Activated CD4-positive, alpha-beta T cell treated with anti-CD3 and anti-CD28 coated beads, Interleukin-2, amount 10 ng/mL, durations not matched to agents 24 days and 14 days (primary cell): ENCODE measurements around the gene GNPTG. TPM values are rescaled to one million over a fixed set of nuclear protein-coding genes. Genes with fewer than 3 reads are reported as not detected.

ENCODE experiments used
- DNase-seq: peaks from one replicate; pipeline ENCODE4 v3.0.0; 2022
- H3K27ac Mint-ChIP-seq: one replicate; pipeline ENCODE4 v1.8.0; 2022; ENCODE audit warnings: mild to moderate bottlenecking, mixed read lengths
- H3K27me3 Mint-ChIP-seq: one replicate; pipeline ENCODE4 v1.8.0; 2022; ENCODE audit warnings: mixed read lengths
- H3K36me3 Mint-ChIP-seq: one replicate; pipeline ENCODE4 v1.8.0; 2022; ENCODE audit warnings: low read depth, mild to moderate bottlenecking, mixed read lengths
- H3K4me1 Mint-ChIP-seq: one replicate; pipeline ENCODE4 v1.8.0; 2021; ENCODE audit warnings: mixed read lengths
- H3K4me3 Mint-ChIP-seq: one replicate; pipeline ENCODE4 v1.8.0; 2022; ENCODE audit warnings: mild to moderate bottlenecking, moderate library complexity, mixed read lengths
- H3K9me3 Mint-ChIP-seq: one replicate; pipeline ENCODE4 v1.8.0; 2021; ENCODE audit warnings: mixed read lengths
- intact Hi-C: fragments of 100-400 bp; cut with micrococcal nuclease; formaldehyde crosslinking; loops from one replicate; pipeline ENCODE4 v1.15.1; 2023
- total RNA-seq: library from RNA; stranded (reverse); gene quantifications from 2 replicates; pipeline ENCODE4 v1.2.3, GENCODE V29; 2022

GNPTG gene
- total RNA-seq, 1 donor from 2014 or later, result 23.9 TPM

DNA sequence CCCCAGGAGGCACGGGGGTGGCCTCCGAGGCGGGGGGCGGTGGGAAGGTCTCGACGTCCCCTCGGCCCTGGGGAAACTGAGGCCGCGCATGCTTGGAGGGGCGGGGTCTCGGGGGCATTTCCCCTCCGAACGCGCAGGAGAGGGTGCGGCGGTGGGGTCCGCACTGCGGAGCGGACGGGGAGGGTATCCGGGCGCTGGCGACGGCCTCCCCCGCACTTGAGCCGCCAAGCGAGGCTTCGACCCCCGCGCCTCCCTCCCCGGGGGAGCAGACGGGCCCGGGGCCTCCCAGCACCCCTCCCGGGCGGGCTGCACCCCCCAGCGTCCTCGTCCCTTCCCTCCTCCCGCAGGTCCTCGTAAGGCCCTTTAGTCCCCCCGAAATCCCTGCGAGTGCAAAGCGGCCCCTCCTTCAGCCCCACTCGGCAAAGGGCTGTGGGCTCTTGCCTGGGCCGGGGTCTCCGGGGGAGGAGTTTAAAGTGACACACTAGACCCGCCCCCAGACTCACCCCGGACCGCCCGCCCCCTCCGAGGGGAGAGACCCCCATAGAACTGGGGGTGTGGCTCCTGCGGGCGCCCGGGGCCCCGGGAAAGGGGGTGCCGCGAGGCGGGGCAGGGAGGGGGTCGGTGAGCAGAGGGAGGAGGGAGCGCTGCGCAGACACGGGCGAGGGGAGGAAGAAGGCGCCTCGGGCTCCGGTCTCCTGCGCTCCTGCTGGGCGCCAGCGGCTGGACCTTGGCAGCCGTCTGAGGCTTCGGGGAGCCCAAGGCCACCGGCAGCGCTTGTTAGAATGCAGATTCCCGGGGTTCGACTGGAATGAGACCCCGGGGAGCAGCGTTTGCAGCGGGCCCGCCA lies 17.7 kb upstream of the GNPTG start:
- H3K27ac Mint-ChIP-seq, result no peak overlapping the region
- H3K4me3 Mint-ChIP-seq, result no peak overlapping the region
- DNase-seq, result peak; percentile 58
- peaks cover 10% of the 10 kb centered on the region for H3K4me1 Mint-ChIP-seq
- H3K9me3 Mint-ChIP-seq, result no peaks in the 10 kb centered on the region
- H3K27me3 Mint-ChIP-seq, result peaks cover 28% of the 10 kb centered on the region
- intact Hi-C loops, result loop anchor here (1.0 kb wide), 1 partner anchor 25 kb away; the partner anchor contains the start of gene UBE2I
- H3K36me3 Mint-ChIP-seq, result no peaks in the 10 kb centered on the region

DNA sequence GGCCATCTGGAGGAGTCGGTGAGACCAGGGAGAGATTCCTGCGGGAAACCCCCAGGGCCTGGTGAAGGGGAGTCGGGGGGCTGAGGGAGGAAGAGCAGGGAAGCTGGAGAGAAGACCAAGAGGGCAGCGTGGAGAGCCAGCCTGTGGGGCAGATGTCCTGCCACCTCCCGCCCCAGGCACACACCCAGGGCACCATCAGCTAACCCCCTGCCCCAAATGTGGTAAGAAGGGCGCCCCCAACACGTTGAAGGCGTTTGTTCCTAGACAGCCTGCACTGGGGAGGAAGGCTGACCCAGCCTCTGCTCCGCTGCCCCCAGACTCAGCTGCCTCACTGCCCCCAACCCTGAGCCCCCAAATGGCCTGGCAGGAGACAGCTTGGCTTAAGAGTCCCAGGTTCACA lies 17.0 kb upstream of the GNPTG start:
- H3K27me3 Mint-ChIP-seq, result peaks cover 28% of the 10 kb centered on the region
- H3K27ac Mint-ChIP-seq, result no peak overlapping the region
- intact Hi-C loops, result no loop called here
- no peaks in the 10 kb centered on the region for H3K9me3 Mint-ChIP-seq
- H3K4me1 Mint-ChIP-seq, result peaks cover 10% of the 10 kb centered on the region
- no peaks in the 10 kb centered on the region for H3K36me3 Mint-ChIP-seq
- DNase-seq, result peak; percentile 55
- H3K4me3 Mint-ChIP-seq, result no peak overlapping the region

DNA sequence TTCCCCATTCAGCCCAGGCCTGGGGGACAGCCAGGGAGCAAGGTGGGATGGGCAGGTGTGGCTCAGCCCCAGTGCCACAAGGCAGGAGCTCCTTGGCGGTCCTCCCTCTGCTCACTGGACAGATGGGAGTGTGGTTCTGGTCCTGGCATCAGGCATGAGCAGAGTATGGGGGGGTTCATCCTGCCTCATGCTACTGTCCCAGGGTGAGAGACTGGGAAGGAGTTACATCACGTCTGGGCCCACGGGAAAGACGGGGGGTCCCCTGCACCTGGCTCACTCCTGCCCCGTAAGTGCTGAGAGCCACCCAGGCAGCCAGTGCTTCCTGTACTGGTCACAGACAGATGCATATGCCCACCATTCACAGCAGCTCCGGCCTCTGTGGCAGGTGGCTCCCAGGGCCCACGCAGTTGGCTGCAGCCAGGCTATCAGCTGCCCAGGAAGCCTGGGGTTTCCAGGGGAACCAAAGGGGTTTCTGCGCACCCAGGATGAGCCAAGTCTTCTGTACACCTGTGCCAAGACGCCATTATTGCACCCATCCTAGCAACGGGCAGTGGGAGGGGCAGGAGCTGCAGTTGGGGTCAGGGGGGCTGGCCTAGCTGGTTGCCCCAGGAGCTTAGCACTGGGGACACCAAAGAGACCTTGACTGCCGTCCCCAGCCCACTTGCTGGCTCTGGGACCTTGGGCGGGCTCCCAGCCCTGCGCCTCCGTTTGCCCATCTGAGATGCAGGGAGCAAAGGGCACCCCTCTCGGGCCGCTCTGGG lies 16.3 kb upstream of the GNPTG start:
- DNase-seq, result peak; percentile 63
- intact Hi-C loops, result no loop called here
- peaks cover 10% of the 10 kb centered on the region for H3K4me1 Mint-ChIP-seq

DNA sequence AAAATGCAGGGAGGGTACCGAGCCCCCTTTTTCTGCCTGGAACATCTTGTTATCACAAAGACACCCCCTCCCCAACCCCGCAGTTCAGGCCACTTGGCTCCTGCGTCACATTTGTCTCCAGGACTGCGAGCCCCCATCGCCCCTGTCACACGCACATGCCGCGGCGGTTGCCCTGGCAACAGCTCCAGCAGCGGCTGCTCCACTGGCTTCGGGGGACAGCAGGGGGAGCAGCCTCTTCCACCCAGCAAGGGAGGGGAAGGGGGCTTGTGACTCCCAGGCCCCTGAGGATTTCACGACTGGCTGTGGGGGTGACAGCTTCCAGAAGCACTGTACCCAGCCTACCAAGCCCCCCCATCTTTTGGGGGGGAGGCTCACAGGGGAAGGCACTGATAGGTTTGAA lies 15.7 kb upstream of the GNPTG start:
- Mint-ChIP-seq H3K36me3 (no peaks in the 10 kb centered on the region), H3K27me3 (peaks cover 28% of the 10 kb centered on the region), H3K27ac (no peak overlapping the region), H3K9me3 (no peaks in the 10 kb centered on the region), H3K4me3 (no peak overlapping the region), H3K4me1 (peaks cover 10% of the 10 kb centered on the region)
- intact Hi-C loops, result no loop called here
- DNase-seq, result peak; percentile 69

More for the DNA sequence above, 16.3 kb upstream of the GNPTG start:
- no peaks in the 10 kb centered on the region for H3K36me3 Mint-ChIP-seq
- H3K27me3 Mint-ChIP-seq, result peaks cover 28% of the 10 kb centered on the region
- H3K4me3 Mint-ChIP-seq, result no peak overlapping the region
- no peaks in the 10 kb centered on the region for H3K9me3 Mint-ChIP-seq
- peak overlapping the region; percentile 32 for H3K27ac Mint-ChIP-seq

DNA sequence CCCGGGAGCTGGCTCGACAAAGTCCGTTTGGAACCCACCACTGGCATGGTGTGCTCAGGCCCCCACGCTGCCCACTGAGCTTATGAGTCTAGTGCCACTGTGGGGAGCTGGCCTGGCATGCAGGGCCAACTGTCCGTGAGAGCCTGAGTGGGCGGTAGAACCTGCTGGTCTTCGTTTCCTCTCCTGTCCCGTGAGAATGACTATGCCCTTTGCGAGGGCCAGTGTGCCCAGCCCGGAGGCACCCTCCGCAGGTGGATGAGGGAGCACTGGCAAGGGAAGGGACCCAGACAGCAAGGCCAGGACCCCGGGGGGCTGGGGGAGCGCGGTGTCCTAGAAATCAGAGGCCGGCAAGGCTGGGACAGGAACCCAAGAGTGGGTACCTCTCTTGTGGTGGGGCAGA lies 15.1 kb upstream of the GNPTG start:
- Mint-ChIP-seq H3K9me3 (no peaks in the 10 kb centered on the region), H3K27me3 (peaks cover 25% of the 10 kb centered on the region), H3K4me3 (no peak overlapping the region), H3K27ac (no peak overlapping the region), H3K4me1 (peaks cover 9% of the 10 kb centered on the region), H3K36me3 (no peaks in the 10 kb centered on the region)
- peak; percentile 57 for DNase-seq
- intact Hi-C loops, result no loop called here

DNA sequence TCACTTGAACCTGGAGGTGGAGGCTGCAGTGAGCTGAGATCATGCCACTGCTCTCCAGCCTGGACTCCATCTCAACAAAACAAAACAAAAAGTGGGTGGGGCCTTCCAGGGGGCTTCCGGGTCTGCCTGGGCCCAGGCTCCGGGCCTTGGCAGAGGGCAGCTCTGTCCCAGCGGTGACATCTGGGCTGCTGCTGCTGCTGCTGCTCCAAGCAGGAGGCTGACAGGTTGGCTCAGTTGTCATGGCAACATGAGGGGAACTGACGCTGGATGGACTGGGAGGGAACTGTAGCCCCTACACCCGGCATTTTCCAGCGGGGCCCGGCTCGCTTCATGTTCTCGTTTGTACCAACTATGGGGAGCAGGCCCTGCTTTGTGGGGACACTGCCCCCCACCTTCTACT lies 14.2 kb upstream of the GNPTG start:
- H3K9me3 Mint-ChIP-seq, result no peaks in the 10 kb centered on the region
- H3K36me3 Mint-ChIP-seq, result no peaks in the 10 kb centered on the region
- H3K4me3 Mint-ChIP-seq, result no peak overlapping the region
- DNase-seq, result peak; percentile 61
- H3K27me3 Mint-ChIP-seq, result peaks cover 21% of the 10 kb centered on the region
- no peak overlapping the region for H3K27ac Mint-ChIP-seq
- intact Hi-C loops, result no loop called here
- peaks cover 7% of the 10 kb centered on the region for H3K4me1 Mint-ChIP-seq

DNA sequence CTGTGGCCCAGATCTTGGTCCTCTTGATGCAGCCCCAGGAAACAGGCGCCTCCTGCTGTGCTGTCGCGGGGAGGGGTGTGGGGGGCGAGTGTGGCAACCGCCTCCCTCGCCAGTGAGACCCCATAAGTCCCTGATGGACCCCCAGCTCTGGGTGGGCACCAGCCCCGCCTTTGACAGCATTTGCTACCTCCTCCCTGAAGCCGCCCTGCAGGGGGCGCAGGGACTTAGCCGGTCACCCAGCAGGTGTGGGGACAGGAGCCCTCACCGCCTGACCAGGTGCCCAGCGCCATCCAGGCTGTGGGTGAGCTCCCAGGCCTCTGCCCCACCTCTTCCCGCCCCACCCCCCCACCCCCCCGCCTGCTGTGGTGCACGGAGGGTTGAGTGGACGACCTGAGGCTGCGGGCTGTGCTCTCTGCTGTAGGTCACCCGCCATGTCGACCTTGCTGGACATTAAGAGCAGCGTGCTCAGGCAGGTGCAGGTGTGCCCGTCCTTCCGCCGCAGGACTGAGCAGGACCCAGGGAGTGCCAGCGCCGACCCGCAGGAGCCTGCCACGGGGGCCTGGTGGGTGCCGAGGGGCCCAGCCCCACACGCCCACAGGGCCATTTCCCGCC lies 13.5 kb upstream of the GNPTG start:
- H3K36me3 Mint-ChIP-seq, result no peaks in the 10 kb centered on the region
- H3K27me3 Mint-ChIP-seq, result peaks cover 17% of the 10 kb centered on the region
- no peak overlapping the region for H3K4me3 Mint-ChIP-seq
- intact Hi-C loops, result no loop called here
- DNase-seq, result peak; percentile 78
- H3K27ac Mint-ChIP-seq, result no peak overlapping the region
- H3K9me3 Mint-ChIP-seq, result no peaks in the 10 kb centered on the region
- peaks cover 10% of the 10 kb centered on the region for H3K4me1 Mint-ChIP-seq

DNA sequence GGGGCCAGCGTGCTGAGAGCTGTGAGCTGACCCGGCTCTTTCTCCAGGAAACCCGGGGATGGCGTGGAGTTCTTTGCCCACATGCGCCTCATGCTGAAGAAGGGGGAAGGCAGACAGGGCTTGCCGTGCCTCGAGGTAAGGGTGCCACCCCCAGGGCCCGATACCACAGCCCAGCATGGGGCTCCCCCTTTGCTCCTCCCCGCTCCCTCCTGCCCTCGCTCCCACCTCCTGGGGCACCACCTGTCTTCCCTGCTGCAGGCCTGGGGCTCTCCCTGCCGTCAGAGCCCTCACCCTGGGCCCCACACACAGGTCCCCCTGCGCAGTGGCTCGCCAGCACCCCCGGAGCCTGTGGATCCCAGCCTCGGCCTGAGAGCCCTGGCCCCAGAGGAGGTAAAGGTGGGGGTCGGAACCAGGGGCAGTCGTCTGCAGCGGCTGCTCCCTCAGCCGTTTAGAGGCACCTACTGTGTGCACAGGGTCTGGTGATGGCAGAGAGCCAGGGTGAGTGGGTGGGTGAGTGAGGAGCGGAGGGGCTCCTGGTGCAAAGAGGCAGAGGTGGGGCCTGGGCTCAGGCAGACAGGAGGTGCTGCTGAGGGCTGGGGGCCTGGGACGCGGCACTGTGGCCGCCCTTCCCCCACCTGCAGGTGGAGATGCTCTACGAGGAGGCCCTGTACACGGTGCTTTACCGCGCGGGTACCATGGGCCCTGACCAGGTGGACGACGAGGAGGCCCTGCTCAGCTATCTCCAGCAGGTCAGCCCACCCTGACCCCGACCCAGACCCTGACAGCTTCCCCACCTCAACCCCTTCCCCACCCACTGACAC lies 12.7 kb upstream of the GNPTG start:
- Mint-ChIP-seq H3K9me3 (no peaks in the 10 kb centered on the region), H3K27me3 (peaks cover 17% of the 10 kb centered on the region), H3K4me3 (no peak overlapping the region), H3K4me1 (peaks cover 13% of the 10 kb centered on the region), H3K36me3 (no peaks in the 10 kb centered on the region), H3K27ac (no peak overlapping the region)
- DNase-seq, result no peak
- intact Hi-C loops, result no loop called here

DNA sequence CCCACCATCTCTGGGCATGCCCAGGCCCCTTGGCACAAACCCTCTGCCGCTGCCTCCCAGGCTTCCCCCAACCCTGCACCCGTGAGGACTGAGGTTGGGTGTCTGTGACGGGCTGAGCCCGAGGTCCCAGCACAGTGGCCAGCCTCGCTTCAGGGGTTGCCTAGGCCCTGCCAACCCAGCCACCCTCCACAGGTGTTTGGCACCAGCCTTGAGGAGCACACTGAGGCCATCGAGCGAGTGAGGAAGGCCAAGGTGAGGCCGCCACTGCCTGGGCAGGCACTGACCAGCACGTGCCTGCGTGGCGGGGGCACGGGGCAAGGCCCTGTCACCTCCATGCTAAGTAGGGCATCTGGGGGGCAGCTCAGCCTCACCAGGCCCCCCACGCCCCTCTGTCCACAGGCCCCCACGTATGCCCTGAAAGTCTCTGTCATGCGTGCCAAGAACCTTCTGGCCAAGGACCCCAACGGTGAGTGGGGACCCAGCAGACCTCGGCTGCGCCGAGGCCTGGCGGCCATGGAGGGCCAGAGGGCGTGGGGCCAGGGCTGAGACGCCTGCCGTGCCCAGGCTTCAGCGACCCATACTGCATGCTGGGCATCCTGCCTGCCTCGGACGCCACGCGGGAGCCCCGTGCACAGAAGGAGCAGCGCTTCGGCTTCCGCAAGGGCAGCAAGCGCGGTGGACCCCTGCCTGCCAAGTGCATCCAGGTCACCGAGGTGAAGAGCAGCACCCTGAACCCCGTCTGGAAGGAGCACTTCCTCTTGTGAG lies 10.8 kb upstream of the GNPTG start:
- Mint-ChIP-seq H3K9me3 (no peaks in the 10 kb centered on the region), H3K4me3 (no peak overlapping the region), H3K27ac (no peak overlapping the region), H3K27me3 (peaks cover 4% of the 10 kb centered on the region), H3K4me1 (peaks cover 11% of the 10 kb centered on the region), H3K36me3 (no peaks in the 10 kb centered on the region)
- intact Hi-C loops, result no loop called here
- DNase-seq, result peak; percentile 57

DNA sequence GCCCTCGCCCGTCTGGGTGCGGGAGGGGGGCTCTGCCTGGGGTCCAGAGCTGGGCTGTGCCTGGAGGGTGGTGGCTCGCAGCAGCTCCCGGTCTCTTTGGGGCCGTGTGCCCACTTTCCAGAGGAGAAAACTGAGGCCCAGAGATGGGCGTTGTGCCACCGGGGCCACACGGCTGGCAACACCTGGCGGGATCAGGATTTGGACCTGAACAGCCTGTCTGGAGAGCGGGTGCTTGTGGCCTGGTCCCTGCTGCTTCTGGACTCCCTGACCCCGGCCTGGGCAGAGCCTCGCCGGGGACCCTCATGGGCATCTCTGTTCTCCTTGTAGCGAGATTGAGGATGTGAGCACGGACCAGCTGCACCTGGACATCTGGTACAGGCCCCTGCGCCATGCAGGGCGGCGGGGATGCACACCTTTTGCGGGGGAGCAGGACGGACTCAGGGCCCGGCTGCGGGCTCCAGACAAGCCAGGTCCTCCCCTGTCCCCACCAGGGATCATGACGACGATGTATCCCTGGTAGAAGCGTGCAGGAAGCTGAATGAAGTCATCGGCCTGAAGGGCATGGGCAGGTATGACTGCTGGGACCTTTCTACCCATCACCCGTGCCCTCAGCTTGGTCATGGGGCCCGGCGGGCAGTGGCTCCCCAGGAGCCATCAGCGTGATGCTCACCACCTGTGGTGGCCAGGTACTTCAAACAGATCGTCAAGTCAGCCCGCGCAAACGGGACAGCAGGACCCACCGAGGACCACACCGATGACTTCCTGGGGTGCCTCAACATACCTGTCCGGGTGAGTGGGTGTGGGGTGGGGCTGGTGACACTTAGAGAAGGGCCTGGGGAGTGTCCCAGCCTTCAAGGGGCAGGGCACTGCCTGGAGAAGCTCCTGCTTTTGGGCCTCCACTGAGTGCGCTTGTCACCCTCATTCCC lies 10.0 kb upstream of the GNPTG start:
- intact Hi-C loops, result loop anchor here (2.0 kb wide), 2 partner anchors 33 to 363 kb away; partner anchors contain the start of gene UBE2I
- H3K27ac Mint-ChIP-seq, result no peak overlapping the region

DNA sequence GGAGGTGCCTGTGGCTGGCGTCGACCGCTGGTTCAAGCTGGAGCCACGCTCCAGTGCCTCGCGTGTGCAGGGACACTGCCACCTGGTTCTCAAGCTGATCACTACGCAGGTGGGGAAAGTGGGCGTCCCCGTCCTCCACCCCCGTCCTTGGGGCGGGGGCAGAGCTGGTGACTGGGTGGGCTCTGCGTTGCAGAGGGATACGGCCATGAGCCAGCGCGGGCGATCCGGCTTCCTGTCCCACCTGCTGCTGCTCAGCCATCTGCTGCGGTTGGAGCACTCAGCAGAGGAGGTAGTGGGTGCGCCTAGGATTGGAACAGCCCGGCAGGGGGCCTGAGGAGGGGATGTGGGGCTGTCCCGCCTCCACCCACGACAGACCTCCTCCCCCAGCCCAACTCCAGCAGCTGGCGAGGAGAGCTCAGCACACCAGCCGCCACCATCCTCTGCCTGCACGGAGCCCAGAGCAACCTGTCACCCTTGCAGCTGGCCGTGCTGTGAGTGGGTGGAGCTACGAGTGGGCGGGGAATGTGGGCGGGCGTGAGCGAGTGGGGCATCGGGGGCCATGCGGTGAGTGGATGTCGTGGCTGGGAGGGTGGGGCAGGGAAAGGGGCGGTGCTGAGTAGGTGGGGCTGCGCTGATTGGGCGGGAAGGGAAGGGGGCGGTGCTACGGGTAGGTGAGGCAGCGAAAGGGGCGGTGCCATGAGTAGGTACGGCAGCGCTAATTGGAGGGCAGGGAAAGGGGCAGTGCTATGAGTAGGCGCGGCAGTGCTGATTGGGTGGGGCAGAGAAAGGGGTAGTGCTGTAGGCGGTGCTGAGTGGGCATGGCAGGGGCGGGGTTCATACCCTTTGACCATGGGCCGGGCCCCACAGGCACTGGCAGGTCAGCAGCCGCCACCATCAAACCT lies 9.0 kb upstream of the GNPTG start:
- peak; percentile 97 for DNase-seq
- peak overlapping the region; percentile 60 for H3K27ac Mint-ChIP-seq
- no peaks in the 10 kb centered on the region for H3K27me3 Mint-ChIP-seq
- H3K4me1 Mint-ChIP-seq, result peaks cover 11% of the 10 kb centered on the region
- H3K9me3 Mint-ChIP-seq, result no peaks in the 10 kb centered on the region
- H3K36me3 Mint-ChIP-seq, result no peaks in the 10 kb centered on the region
- peak overlapping the region; percentile 78 for H3K4me3 Mint-ChIP-seq
- intact Hi-C loops, result loop anchor here (2.0 kb wide), 2 partner anchors 34 to 362 kb away; partner anchors contain the start of gene UBE2I

More for the DNA sequence above, 10.0 kb upstream of the GNPTG start:
- Mint-ChIP-seq H3K27me3 (no peaks in the 10 kb centered on the region), H3K9me3 (no peaks in the 10 kb centered on the region), H3K4me1 (peaks cover 11% of the 10 kb centered on the region), H3K36me3 (no peaks in the 10 kb centered on the region), H3K4me3 (peak overlapping the region; percentile 78)
- DNase-seq, result peak; percentile 57
